ENCODE measurements around the gene ZEB2.

- TF ChIP-seq CTCF (IDR thresholded peaks at IDR 0.05; ENCODE audit: control extremely low read depth in 1 of 3, insufficient read depth in 1 of 3, low read depth in 1 of 3, low read length in 3 of 3) = no peak
- no peak for TF ChIP-seq EZH2 (IDR thresholded peaks at IDR 0.05; ENCODE audit: low read depth, low read length, severe bottlenecking)
- no peak for TF ChIP-seq TAF1 (IDR thresholded peaks at IDR 0.05; ENCODE audit: low read depth, low read length)
- no peak for TF ChIP-seq JUND (IDR thresholded peaks at IDR 0.05; ENCODE audit: low read length)
- no peak for TF ChIP-seq POLR2A (IDR thresholded peaks at IDR 0.05; ENCODE audit: control extremely low read depth in 1 of 2, low read depth in 2 of 2, low read length in 2 of 2)
- no peak for TF ChIP-seq POLR2AphosphoS5 (IDR thresholded peaks at IDR 0.05; ENCODE audit: low read depth, low read length)
- no peak for TF ChIP-seq BRCA1 (IDR thresholded peaks at IDR 0.05; ENCODE audit: low read depth, low read length)
- TF ChIP-seq TAF7 (optimal IDR thresholded peaks at IDR 0.05; ENCODE audit: borderline replicate concordance, low read depth, low read length) = no peak
- TF ChIP-seq TCF12 (IDR thresholded peaks at IDR 0.05; ENCODE audit: low read depth, low read length) = no peak
- peak in 1 of 2 experiments; percentile 80; a peak in 1 of 3 replicates for TF ChIP-seq EP300 (IDR thresholded peaks at IDR 0.05; ENCODE audit: borderline replicate concordance in 1 of 2, low read depth in 2 of 2, low read length in 2 of 2)
- TF ChIP-seq CREB1 (IDR thresholded peaks at IDR 0.05) = no peak; the same call in 1 of the 2 replicates
- TF ChIP-seq YY1 (IDR thresholded peaks at IDR 0.05; ENCODE audit: low read depth, low read length) = no peak
- no peak for TF ChIP-seq GABPA (IDR thresholded peaks at IDR 0.05; ENCODE audit: borderline replicate concordance, insufficient read depth, low read length)
Measured at GRCh38 chr2:144471305-144472045, 48.4 kb downstream of the ZEB2 start.
